22Rv1 (cell line): Measurements from ENCODE around the gene ZYG11B.
"Not testable (repeated sequence)": the region's sequence is repeated elsewhere in the genome, so short reads cannot be mapped to it uniquely, and the experiment has no call there.

ENCODE experiments used
- ZFX ChIP-seq: fragments of 450-650 bp; IDR thresholded peaks from 2 replicates; pipeline ENCODE4 v1.6.1; 2017; ENCODE audit warnings: antibody characterized with exemption, borderline replicate concordance
- TF ChIP-seq, protein P1 (sequence below): fragments of 450-650 bp; IDR thresholded peaks from 2 replicates; pipeline ENCODE4 v1.5.1; 2017; ENCODE audit warnings: mild to moderate bottlenecking

DNA sequence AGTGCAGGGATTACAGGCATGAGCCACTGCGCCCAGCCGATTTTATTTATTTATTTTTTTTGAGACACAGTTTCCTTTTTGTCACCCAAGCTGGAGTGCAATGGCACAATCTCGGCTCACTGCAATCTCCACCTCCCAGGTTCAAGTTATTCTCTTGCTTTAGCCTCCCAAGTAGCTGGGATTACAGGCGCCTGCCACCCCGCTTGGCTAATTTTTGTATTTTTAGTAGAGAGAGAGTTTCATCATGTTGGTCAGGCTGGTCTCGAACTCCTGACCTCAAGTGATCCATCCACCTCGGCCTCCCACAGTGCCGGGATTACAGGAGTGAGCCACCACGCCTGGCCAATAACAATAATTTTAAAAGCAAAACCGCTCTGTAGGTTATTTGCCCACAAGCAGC lies 112.9 kb downstream of the ZYG11B start:
- TF ChIP-seq, protein P1, sequence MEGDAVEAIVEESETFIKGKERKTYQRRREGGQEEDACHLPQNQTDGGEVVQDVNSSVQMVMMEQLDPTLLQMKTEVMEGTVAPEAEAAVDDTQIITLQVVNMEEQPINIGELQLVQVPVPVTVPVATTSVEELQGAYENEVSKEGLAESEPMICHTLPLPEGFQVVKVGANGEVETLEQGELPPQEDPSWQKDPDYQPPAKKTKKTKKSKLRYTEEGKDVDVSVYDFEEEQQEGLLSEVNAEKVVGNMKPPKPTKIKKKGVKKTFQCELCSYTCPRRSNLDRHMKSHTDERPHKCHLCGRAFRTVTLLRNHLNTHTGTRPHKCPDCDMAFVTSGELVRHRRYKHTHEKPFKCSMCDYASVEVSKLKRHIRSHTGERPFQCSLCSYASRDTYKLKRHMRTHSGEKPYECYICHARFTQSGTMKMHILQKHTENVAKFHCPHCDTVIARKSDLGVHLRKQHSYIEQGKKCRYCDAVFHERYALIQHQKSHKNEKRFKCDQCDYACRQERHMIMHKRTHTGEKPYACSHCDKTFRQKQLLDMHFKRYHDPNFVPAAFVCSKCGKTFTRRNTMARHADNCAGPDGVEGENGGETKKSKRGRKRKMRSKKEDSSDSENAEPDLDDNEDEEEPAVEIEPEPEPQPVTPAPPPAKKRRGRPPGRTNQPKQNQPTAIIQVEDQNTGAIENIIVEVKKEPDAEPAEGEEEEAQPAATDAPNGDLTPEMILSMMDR, result not testable (repeated sequence)
- TF ChIP-seq ZFX, result not testable (repeated sequence)
